Epithelial cell of esophagus (primary cell): ENCODE results near the gene ODAPH.
"Not testable (repeated sequence)": the region's sequence is repeated elsewhere in the genome, so short reads cannot be mapped to it uniquely, and the experiment has no call there.

ENCODE experiments used
- DNase-seq: peaks from one replicate; pipeline ENCODE4 v3.0.0; 2010; ENCODE audit warnings: low read depth
- H3K4me3 ChIP-seq: 2 replicates; pipeline ENCODE4 v1.5.1; 2011; ENCODE audit warnings: mild to moderate bottlenecking, low read length, control low read depth
- CTCF ChIP-seq: IDR thresholded peaks from 2 replicates; pipeline ENCODE4 v1.5.1; 2011; ENCODE audit warnings: low read depth, mild to moderate bottlenecking, low read length, control low read depth, inconsistent platforms; ENCODE audit not compliant: insufficient read depth; ENCODE audit errors: missing control alignments

ODAPH gene

DNA sequence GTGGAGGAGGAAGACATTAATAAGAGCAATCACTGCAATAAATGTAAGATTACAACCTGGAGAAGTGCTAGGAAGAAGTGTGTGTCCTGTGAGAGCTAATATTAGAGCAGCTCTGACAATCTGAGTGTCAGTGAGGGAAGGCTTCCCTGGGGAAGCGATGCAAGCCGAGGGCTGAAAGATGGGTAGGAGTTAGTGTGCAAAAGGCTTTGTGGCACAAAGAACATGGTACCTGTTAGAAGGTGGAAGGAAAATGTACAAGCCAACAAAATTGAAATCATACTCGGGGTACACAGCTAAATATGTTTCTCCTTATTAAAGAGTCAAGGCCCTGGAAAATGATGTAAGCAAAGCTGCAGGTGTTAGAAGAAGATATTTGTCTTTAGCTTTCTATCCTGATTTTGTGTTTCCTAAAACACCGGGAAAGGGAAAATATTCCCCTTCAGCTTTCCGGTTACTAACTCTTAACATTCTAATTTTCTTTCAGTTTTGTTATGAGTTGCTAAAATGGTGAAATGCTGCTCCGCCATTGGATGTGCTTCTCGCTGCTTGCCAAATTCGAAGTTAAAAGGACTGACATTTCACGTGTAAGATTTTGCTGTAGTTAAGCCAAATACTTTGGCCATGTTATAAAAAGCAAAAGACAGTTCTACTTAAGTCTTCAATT is 40.8 kb upstream of the ODAPH start:
- TF ChIP-seq CTCF, result no peak
- DNase-seq, result peak; percentile 1
- peak overlapping the region; percentile 92 for H3K4me3 ChIP-seq

- DNase-seq, result no peak
- H3K4me3 ChIP-seq, result no peak overlapping the region
- TF ChIP-seq CTCF, result no peak
Measured at GRCh38 chr4:75516144-75516543, 39.7 kb upstream of the ODAPH start.

GRCh38 chr4:75519452-75519851 is 36.4 kb upstream of the ODAPH start:
- H3K4me3 ChIP-seq, DNase-seq: not testable (repeated sequence)

DNA sequence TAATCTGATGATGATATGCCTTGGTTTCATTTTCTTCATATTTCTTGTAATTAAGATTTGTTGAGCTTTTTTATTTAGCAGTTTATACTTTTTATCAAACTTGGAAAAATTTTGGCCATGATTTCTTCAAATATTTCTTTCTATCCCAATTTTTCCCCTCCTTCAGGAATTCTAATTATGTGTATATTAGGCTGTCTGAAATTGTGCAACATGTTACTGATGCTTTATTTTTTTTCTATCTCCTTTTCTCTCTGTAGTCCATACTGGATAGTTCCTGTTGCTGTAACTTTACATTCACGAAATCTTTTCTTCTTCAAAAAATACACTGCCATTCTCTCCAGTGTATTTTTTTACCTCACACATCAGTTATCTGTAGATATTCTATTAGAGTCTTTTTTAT is 30.8 kb upstream of the ODAPH start:
- no peak overlapping the region for H3K4me3 ChIP-seq
- no peak for TF ChIP-seq CTCF
- DNase-seq, result no peak

DNA sequence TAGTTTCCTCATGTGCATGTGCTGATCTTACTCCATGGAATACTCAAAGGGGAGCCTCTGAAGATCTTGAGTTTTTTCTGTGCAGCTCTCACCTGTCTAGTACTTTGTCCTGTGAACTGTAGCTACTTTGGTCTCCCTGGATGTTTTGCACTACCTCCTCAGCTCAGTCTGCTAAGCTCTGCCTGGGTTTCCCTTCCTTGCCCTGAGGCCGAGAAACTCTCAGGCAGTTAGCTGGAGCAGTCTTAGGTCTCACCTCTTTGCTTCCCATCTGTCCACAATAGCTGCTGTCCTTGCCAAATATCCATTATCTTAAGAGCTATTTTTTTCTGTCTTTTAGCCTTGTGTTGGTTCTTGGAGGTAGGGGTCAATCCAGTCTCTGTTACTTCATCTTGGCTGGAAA is 30.0 kb upstream of the ODAPH start:
- DNase-seq, result no peak
- no peak for TF ChIP-seq CTCF
- no peak overlapping the region for H3K4me3 ChIP-seq

DNA sequence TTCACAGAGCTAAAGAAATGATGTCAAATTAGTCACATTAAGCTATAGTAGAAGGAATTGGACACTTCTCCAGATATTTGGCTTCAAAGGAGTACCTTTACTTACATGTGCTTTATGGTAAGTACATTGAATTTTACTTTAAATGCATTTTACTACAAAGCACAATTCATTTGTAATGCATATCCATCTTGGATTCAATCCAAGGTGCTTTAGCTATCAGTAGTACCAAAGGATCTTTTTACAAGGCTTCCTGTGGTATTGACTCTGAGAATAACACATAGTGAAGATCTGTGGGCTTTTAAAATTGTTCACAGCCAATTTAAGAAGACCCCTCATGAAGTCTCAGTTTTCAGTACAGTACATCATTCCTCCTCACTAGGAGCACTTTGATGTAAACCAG is 28.4 kb upstream of the ODAPH start:
- TF ChIP-seq CTCF, result no peak
- H3K4me3 ChIP-seq, result no peak overlapping the region
- no peak for DNase-seq

GRCh38 chr4:75530556-75531322 is 25.1 kb upstream of the ODAPH start:
- DNase-seq, result no peak
- TF ChIP-seq CTCF, result no peak
- no peak overlapping the region for H3K4me3 ChIP-seq

DNA sequence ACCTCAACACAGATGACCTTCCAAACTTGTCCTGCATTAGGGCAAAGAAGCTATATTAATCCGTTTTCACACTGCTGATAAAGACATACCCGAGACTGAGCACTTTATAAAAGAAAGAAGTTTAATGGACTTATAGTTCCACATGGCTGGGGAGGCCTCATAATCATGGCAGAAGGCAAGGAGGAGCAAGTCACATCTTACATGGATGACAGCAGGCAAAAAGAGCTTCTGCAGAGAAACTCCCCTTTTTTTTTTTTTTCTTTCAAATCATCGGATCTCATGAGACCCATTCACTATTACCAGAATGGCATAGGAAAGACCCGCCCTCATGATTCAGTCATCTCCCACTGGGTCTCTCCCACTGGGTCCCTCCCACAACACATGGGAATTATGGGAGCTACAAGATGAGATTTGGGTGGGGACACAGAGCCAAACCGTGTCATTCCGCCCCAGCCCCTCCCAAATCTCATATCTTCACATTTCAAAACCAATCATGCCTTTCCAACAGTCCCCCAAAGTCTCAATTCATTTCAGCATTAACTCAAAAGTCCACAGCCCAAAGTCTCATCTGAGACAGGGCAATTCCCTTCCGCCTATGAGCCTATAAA is 24.2 kb upstream of the ODAPH start:
- H3K4me3 ChIP-seq, DNase-seq: not testable (repeated sequence)

DNA sequence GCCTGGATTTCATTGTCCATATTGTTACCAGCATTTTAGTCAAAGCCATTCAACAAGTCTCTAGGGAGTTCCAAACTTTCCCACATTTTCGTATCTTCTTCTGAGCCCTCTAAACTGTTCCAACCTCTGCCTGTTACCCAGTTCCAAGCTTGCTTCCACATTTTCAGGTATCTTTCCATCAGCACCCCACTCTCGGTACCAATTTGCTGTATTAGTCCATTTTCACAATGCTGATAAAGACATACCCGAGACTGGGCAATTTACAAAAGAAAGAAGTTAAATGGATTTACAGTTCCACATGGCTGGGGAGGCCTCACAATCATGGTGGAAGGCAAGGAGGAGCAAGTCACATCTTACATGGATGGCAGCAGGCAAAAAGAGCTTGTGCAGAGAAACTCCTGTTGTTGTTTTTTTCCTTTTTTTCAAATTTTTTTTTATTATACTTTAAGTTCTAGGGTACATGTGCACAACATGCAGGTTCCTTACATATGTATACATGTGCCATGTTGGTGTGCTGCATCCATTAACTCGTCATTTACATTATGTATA is 22.5 kb upstream of the ODAPH start:
- DNase-seq, H3K4me3 ChIP-seq: not testable (repeated sequence)

GRCh38 chr4:75533926-75534325 is 21.9 kb upstream of the ODAPH start:
- H3K4me3 ChIP-seq, DNase-seq: not testable (repeated sequence)

- DNase-seq, H3K4me3 ChIP-seq: not testable (repeated sequence)
Measured at GRCh38 chr4:75537308-75537707, 18.6 kb upstream of the ODAPH start.
